DOHH2 (cell line): ENCODE data around the gene GINM1.

Source experiments
- H3F3A ChIP-seq: fragments of 200-600 bp; sonication (generic), shearing (Covaris generic); 2 replicates; pipeline ENCODE4 v1.6.0; 2016; ENCODE audit warnings: antibody characterized with exemption, mild to moderate bottlenecking; ENCODE audit not compliant: control insufficient read depth, insufficient read depth
- H3K27ac ChIP-seq: fragments of 200-600 bp; sonication (generic); 2 replicates; pipeline ENCODE4 v1.5.1; 2014; ENCODE audit warnings: low read depth, mild to moderate bottlenecking, low read length, moderate library complexity
- H3K27me3 ChIP-seq: fragments of 200-600 bp; sonication (generic); 2 replicates; pipeline ENCODE4 v1.6.1; 2014; ENCODE audit warnings: mild to moderate bottlenecking, low read length, mixed read lengths; ENCODE audit not compliant: control insufficient read depth
- H3K36me3 ChIP-seq: fragments of 200-600 bp; sonication (generic); 2 replicates; pipeline ENCODE4 v1.6.1; 2014; ENCODE audit warnings: mild to moderate bottlenecking, low read length, moderate library complexity, mixed read lengths; ENCODE audit not compliant: control insufficient read depth
- H3K4me1 ChIP-seq: fragments of 200-600 bp; sonication (generic); 2 replicates; pipeline ENCODE4 v1.6.1; 2014; ENCODE audit warnings: mild to moderate bottlenecking, low read length, mixed read lengths; ENCODE audit not compliant: control insufficient read depth
- H3K4me2 ChIP-seq: fragments of 200-600 bp; sonication (generic); 2 replicates; pipeline ENCODE4 v1.6.0; 2014; ENCODE audit warnings: mild to moderate bottlenecking, low read length, moderate library complexity
- H3K4me3 ChIP-seq: fragments of 200-600 bp; sonication (generic); 2 replicates; pipeline ENCODE4 v1.5.1; 2014; ENCODE audit warnings: mild to moderate bottlenecking, low read length, mixed read lengths
- H3K79me2 ChIP-seq: fragments of 200-600 bp; sonication (generic); 2 replicates; pipeline ENCODE4 v1.6.1; 2014; ENCODE audit warnings: mild to moderate bottlenecking, low read length, mixed read lengths; ENCODE audit not compliant: control insufficient read depth
- H3K9me2 ChIP-seq: fragments of 200-600 bp; sonication (generic); replicated peaks from 2 replicates; pipeline ENCODE4 v1.6.1; 2014; ENCODE audit warnings: mild to moderate bottlenecking, low read length, mixed read lengths; ENCODE audit not compliant: control insufficient read depth
- H3K9me3 ChIP-seq: fragments of 200-600 bp; sonication (generic); 2 replicates; pipeline ENCODE4 v1.6.1; 2014; ENCODE audit warnings: antibody characterized with exemption, low read length, mixed read lengths; ENCODE audit not compliant: control insufficient read depth, insufficient read depth
- H4K20me1 ChIP-seq: fragments of 200-600 bp; sonication (generic); 2 replicates; pipeline ENCODE4 v1.6.0; 2014; ENCODE audit warnings: low read depth, mild to moderate bottlenecking, antibody characterized with exemption, low read length, moderate library complexity; ENCODE audit not compliant: control insufficient read depth, insufficient read depth
- EZH2phosphoT487 ChIP-seq: fragments of 200-600 bp; sonication (generic); IDR thresholded peaks from 2 replicates; pipeline ENCODE4 v1.6.1; 2017; ENCODE audit warnings: borderline replicate concordance, mild to moderate bottlenecking, antibody characterized with exemption, low read length, moderate library complexity, mixed read lengths
- TF ChIP-seq, protein P1 (sequence below): fragments of 200-600 bp; sonication (generic); IDR thresholded peaks from one replicate; pipeline ENCODE4 v1.5.1; 2014; ENCODE audit warnings: antibody characterized with exemption, mild to moderate bottlenecking, low read depth, low read length; ENCODE audit not compliant: poor library complexity, severe bottlenecking

Gene GINM1

DNA sequence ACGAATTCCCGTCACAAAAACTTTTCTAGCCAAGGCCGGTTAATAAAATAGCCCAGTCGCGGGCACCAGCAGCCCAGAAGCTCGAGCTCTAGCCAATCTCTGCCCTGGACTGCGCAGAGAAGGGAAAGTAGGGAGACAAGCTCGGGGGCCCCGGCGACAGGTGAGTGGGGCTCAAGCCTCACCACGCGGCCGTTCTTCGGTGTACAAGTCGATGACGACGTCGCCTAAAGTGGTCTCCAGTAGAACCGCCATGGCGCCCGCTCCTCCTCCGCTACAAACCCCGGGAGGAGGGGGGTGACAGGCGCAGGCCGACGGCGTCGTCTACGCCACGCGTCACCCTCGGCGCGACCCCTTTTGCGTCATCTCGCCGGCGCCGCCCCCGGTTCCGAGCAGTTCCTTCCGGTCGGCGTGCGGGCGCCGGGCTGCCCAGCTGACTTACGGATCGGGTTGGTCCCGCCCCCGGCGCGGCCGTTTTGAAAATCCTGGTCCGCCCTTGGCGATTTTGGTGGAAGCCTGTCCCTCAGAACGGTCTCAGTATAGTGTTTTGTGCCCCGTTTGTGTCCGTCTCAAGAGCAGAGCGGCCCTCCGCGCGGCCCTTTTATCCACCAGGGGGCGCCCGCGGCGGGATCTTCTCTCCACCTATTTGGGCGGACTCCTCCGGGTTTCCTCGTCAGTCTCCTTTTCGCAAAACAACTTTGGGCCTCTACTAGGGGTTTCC, 20.3 kb upstream of the GINM1 start, which contains the start of gene PPIL4:
Gene PPIL4 (minus strand): TSS at position 290 of the 718 bp plus-strand sequence. CDS start 38 bp downstream, at position 252.
- peak within 1 kb of the TSS; percentile 90 for H3K4me2 ChIP-seq
- H3K27ac ChIP-seq = peak within 1 kb of the TSS; percentile 72
- peaks cover 3% of the 10 kb centered on the region; the same call in 1 of the 2 replicates for H4K20me1 ChIP-seq
- H3K36me3 ChIP-seq = peaks cover 15% of the 10 kb centered on the region
- TF ChIP-seq, protein P1, sequence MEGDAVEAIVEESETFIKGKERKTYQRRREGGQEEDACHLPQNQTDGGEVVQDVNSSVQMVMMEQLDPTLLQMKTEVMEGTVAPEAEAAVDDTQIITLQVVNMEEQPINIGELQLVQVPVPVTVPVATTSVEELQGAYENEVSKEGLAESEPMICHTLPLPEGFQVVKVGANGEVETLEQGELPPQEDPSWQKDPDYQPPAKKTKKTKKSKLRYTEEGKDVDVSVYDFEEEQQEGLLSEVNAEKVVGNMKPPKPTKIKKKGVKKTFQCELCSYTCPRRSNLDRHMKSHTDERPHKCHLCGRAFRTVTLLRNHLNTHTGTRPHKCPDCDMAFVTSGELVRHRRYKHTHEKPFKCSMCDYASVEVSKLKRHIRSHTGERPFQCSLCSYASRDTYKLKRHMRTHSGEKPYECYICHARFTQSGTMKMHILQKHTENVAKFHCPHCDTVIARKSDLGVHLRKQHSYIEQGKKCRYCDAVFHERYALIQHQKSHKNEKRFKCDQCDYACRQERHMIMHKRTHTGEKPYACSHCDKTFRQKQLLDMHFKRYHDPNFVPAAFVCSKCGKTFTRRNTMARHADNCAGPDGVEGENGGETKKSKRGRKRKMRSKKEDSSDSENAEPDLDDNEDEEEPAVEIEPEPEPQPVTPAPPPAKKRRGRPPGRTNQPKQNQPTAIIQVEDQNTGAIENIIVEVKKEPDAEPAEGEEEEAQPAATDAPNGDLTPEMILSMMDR = peak; percentile 100
- no peak for TF ChIP-seq EZH2phosphoT487
- no peaks in the 10 kb centered on the region for H3K9me2 ChIP-seq
- H3K4me1 ChIP-seq = peaks cover 21% of the 10 kb centered on the region
- H3F3A ChIP-seq = peaks cover 5% of the 10 kb centered on the region; the same call in 1 of the 2 replicates
- peaks cover 48% of the 10 kb centered on the region for H3K79me2 ChIP-seq
- H3K27me3 ChIP-seq = no peaks in the 10 kb centered on the region
- H3K9me3 ChIP-seq = no peaks in the 10 kb centered on the region
- H3K4me3 ChIP-seq = peak within 1 kb of the TSS; percentile 92

DNA sequence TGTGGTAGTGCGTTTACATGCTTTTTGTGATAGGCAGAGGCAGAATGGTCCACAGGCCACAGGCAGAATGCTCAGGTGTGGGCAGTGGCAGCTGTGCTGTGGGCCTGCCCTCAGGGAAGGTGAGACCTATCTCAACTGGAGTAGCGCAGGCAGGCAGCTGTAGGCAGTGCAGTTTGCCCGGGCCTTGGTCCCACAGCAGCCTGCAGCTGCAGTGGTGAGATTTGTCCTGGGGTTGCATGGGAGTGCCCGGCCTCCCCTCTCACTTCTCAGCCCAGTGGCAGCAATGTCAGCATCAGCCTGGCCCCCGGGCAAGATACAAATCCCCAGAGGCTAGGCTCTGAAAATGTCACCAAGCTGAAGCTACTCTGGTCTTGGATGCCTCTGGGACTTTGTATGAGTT, 14.3 kb upstream of the GINM1 start:
- H3K4me1 ChIP-seq = peaks cover 2% of the 10 kb centered on the region
- H3K4me2 ChIP-seq = no peak overlapping the region
- TF ChIP-seq, protein P1 = no peak
- no peak for TF ChIP-seq EZH2phosphoT487
- no peaks in the 10 kb centered on the region for H3K9me3 ChIP-seq
- no peak overlapping the region for H3K4me3 ChIP-seq
- no peaks in the 10 kb centered on the region for H3K79me2 ChIP-seq
- no peaks in the 10 kb centered on the region for H3K9me2 ChIP-seq
- no peaks in the 10 kb centered on the region for H4K20me1 ChIP-seq
- H3K27ac ChIP-seq = no peak overlapping the region
- H3F3A ChIP-seq = no peaks in the 10 kb centered on the region
- 0 out of 2 replicates have a peak, but pooled peaks cover 2% of the 10 kb centered on the region for H3K27me3 ChIP-seq
- no peaks in the 10 kb centered on the region for H3K36me3 ChIP-seq

DNA sequence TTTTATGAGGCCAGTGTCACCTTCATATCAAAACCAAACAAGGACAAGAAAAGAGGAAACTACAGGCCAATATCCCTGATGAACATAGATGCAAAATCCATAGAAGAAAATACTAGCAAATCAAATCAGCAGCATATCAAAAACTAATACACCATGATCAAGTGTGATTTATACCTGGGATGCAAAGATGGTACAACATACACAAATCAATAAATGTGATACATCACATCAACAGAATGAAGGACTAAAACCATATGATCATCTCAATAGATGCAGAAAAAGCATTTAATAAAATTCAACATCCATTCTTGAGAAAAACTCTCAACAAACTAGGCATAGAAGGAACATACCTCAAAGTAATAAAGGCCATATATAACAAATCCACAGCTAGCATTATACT, 8.1 kb upstream of the GINM1 start:
- no peak overlapping the region for H3K4me3 ChIP-seq
- no peak for TF ChIP-seq EZH2phosphoT487
- TF ChIP-seq, protein P1 = no peak
- H3K27me3 ChIP-seq = peaks cover 25% of the 10 kb centered on the region
- no peaks in the 10 kb centered on the region for H3K9me3 ChIP-seq
- 0 out of 2 replicates have a peak, but pooled peaks cover 3% of the 10 kb centered on the region for H3F3A ChIP-seq
- no peaks in the 10 kb centered on the region for H3K4me1 ChIP-seq
- H3K9me2 ChIP-seq = no peaks in the 10 kb centered on the region
- no peaks in the 10 kb centered on the region for H4K20me1 ChIP-seq
- no peaks in the 10 kb centered on the region for H3K79me2 ChIP-seq
- no peak overlapping the region for H3K27ac ChIP-seq
- H3K4me2 ChIP-seq = no peak overlapping the region
- no peaks in the 10 kb centered on the region for H3K36me3 ChIP-seq
